ENCODE measurements around the gene GRB2. TPM values are rescaled to one million over a fixed set of nuclear protein-coding genes. Genes with fewer than 3 reads are reported as not detected.

Gene GRB2
- total RNA-seq, 1 donor from 2014 or later = 181 TPM

GRCh38 chr17:75289832-75290337 lies 115.6 kb downstream of the GRB2 start:
- Histone ChIP-seq H3K9me3 (no peaks in the 10 kb centered on the region), H3K4me1 (peaks cover 8% of the 10 kb centered on the region)

GRCh38 chr17:75289115-75289831 lies 116.2 kb downstream of the GRB2 start, which contains the start of gene SLC25A19:
Gene SLC25A19, minus strand, starts transcription at chr17:75289433. Its CDS starts 2,669 bp downstream, at chr17:75286764.
- no peaks in the 10 kb centered on the region for H3K27me3 ChIP-seq (ENCODE audit: low read depth)
- ATAC-seq (peak; percentile 98 to 99), DNase-seq (peak; percentile 99)
- peak; percentile 11 for TF ChIP-seq CTCF (IDR thresholded peaks at IDR 0.05)
- peak within 1 kb of the TSS; percentile 93 for H3K27ac ChIP-seq
- H3K36me3 ChIP-seq = peaks cover 17% of the 10 kb centered on the region
- H3K4me3 ChIP-seq = peak within 1 kb of the TSS; percentile 92
- H3K4me1 ChIP-seq = peaks cover 8% of the 10 kb centered on the region
- intact Hi-C loops (cut with DNase I) = no loop called here
- no peaks in the 10 kb centered on the region for H3K9me3 ChIP-seq

More at GRCh38 chr17:75289832-75290337, 115.6 kb downstream of the GRB2 start:
- TF ChIP-seq CTCF (IDR thresholded peaks at IDR 0.05) = no peak
- peak; percentile 44 to 51 for ATAC-seq
- Histone ChIP-seq H3K27me3 (ENCODE audit: low read depth) (no peaks in the 10 kb centered on the region), H3K36me3 (peaks cover 15% of the 10 kb centered on the region), H3K4me3 (peak overlapping the region; percentile 92), H3K27ac (peak overlapping the region; percentile 93)
- DNase-seq = peak; percentile 84
- intact Hi-C loops (cut with DNase I) = no loop called here

GRCh38 chr17:75288770-75289114 lies 116.7 kb downstream of the GRB2 start:
- H3K36me3 ChIP-seq = peaks cover 19% of the 10 kb centered on the region
- H3K4me3 ChIP-seq = peak overlapping the region; percentile 92
- no peaks in the 10 kb centered on the region for H3K9me3 ChIP-seq
- ATAC-seq (peak; percentile 45 to 62), DNase-seq (peak; percentile 68)
- no peak for TF ChIP-seq CTCF (IDR thresholded peaks at IDR 0.05)
- peak overlapping the region; percentile 93 for H3K27ac ChIP-seq
- peaks cover 8% of the 10 kb centered on the region for H3K4me1 ChIP-seq
- H3K27me3 ChIP-seq (ENCODE audit: low read depth) = no peaks in the 10 kb centered on the region
- intact Hi-C loops (cut with DNase I) = no loop called here

- Histone ChIP-seq H3K36me3 (peaks cover 22% of the 10 kb centered on the region), H3K27ac (peak overlapping the region; percentile 93), H3K4me1 (peaks cover 8% of the 10 kb centered on the region), H3K27me3 (ENCODE audit: low read depth) (no peaks in the 10 kb centered on the region), H3K9me3 (no peaks in the 10 kb centered on the region), H3K4me3 (peak overlapping the region; percentile 92)
- DNase-seq = no peak
- no peak for ATAC-seq
- TF ChIP-seq CTCF (IDR thresholded peaks at IDR 0.05) = no peak
- intact Hi-C loops (cut with DNase I) = no loop called here
These were observed 117.1 kb downstream of the GRB2 start for GRCh38 chr17:75288359-75288758.

- no peak overlapping the region for H3K4me3 ChIP-seq
- DNase-seq (no peak), ATAC-seq (no peak)
- peaks cover 31% of the 10 kb centered on the region for H3K36me3 ChIP-seq
- H3K9me3 ChIP-seq = no peaks in the 10 kb centered on the region
- intact Hi-C loops (cut with DNase I) = no loop called here
- H3K27ac ChIP-seq = no peak overlapping the region
- TF ChIP-seq CTCF (IDR thresholded peaks at IDR 0.05) = no peak
- H3K27me3 ChIP-seq (ENCODE audit: low read depth) = no peaks in the 10 kb centered on the region
- peaks cover 8% of the 10 kb centered on the region for H3K4me1 ChIP-seq
These were observed 118.3 kb downstream of the GRB2 start for GRCh38 chr17:75287221-75287620.
